HCT116 (cell line): ENCODE data around the gene REEP3. TPM values are rescaled to one million over a fixed set of nuclear protein-coding genes. Genes with fewer than 3 reads are reported as not detected.

Source experiments
- ATAC-seq: fragments of 200-7000 bp; cut with Tn5 transposase; 2 replicates; pipeline ENCODE4 v1.9.1; 2020; ENCODE audit warnings: mild to moderate bottlenecking, moderate library complexity
- BruUV-seq: library from RNA; stranded (reverse); fragments of 400-500 nt; replicated peaks from 2 replicates; lab custom pipeline; 2021; lab: Mats Ljungman, UMichigan
- CTCF ChIA-PET: fragments of 300-600 bp; sonication (Branson Sonifier 250); formaldehyde crosslinking; loops from one replicate; lab custom pipeline; 2021; ENCODE audit warnings: antibody characterized with exemption; lab: Charles Lee
- POLR2A ChIA-PET: fragments of 300-600, 350-600 bp; sonication (Branson Sonifier 250); formaldehyde crosslinking; loops from one replicate; lab custom pipeline; 2021; ENCODE audit warnings: antibody characterized with exemption; lab: Charles Lee
- RAD21 ChIA-PET, 2 experiments: fragments of 300-600 bp; sonication (Branson Sonifier 250); formaldehyde crosslinking; loops; one replicate each; lab custom pipeline; 2023; ENCODE audit warnings: low total read pairs in 2 of 2; ENCODE audit not compliant: uncharacterized antibody in 2 of 2, unreplicated experiment in 2 of 2, low non-redundant PET in 1 of 2; lab: Charles Lee
- DNase-seq: peaks from one replicate; pipeline ENCODE4 v3.0.0-alpha.2; 2010; ENCODE audit warnings: low read depth, low spot score
- H2AFZ ChIP-seq: fragments of 200-600 bp; shearing (Covaris generic), sonication (generic); 2 replicates; pipeline ENCODE4 v1.6.1; 2017; ENCODE audit warnings: low read depth, mixed run types, mixed read lengths, antibody characterized with exemption, low read length; ENCODE audit not compliant: poor library complexity, severe bottlenecking
- H3K27ac ChIP-seq: 2 replicates; pipeline ENCODE4 v1.5.1; 2012; ENCODE audit warnings: low read depth, low read length
- H3K27me3 ChIP-seq: fragments of 200-600 bp; sonication (generic); 2 replicates; pipeline ENCODE4 v1.6.1; 2016; ENCODE audit warnings: mixed run types, low read length, mixed read lengths; ENCODE audit not compliant: insufficient read depth
- H3K36me3 ChIP-seq, 2 experiments: fragments of 200-500 bp in 1 of 2; fragments of 200-600 bp in 1 of 2; sonication (Bioruptor generic) in 1 of 2; sonication (generic) in 1 of 2; 2 replicates each; pipeline versions ENCODE4 v1.5.1 to v1.6.1; 2014 to 2016; ENCODE audit warnings: low read length in 2 of 2, inconsistent platforms in 1 of 2, mixed read lengths in 1 of 2, mixed run types in 1 of 2; ENCODE audit not compliant: insufficient read depth in 2 of 2, control insufficient read depth in 1 of 2
- H3K4me1 ChIP-seq, 2 experiments: fragments of 200-600 bp in 1 of 2; sonication (generic) in 1 of 2; 2 replicates each; pipeline versions ENCODE4 v1.5.1 to v1.6.1; 2012 to 2017; ENCODE audit warnings: low read length in 2 of 2, inconsistent platforms in 1 of 2, mild to moderate bottlenecking in 1 of 2, mixed read lengths in 1 of 2, mixed run types in 1 of 2, moderate library complexity in 1 of 2; ENCODE audit not compliant: insufficient read depth in 2 of 2, control insufficient read depth in 1 of 2
- H3K4me2 ChIP-seq: fragments of 200-600 bp; sonication (generic); 2 replicates; pipeline ENCODE4 v1.6.1; 2017; ENCODE audit warnings: mixed run types, low read length, mixed read lengths
- H3K4me3 ChIP-seq, 2 experiments: fragments of 200-600 bp in 1 of 2; sonication (generic) in 1 of 2; replicated peaks in 1 of 2; 2 replicates each; pipeline ENCODE4 v1.5.1; 2011 to 2016; ENCODE audit warnings: low read length in 2 of 2, control low read depth in 1 of 2, low read depth in 1 of 2, mild to moderate bottlenecking in 1 of 2, mixed read lengths in 1 of 2, mixed run types in 1 of 2
- H3K79me2 ChIP-seq: fragments of 200-600 bp; sonication (generic); 2 replicates; pipeline ENCODE4 v1.6.1; 2017; ENCODE audit warnings: mild to moderate bottlenecking, mixed run types, low read length, moderate library complexity, mixed read lengths; ENCODE audit not compliant: insufficient read depth
- H3K9ac ChIP-seq: fragments of 200-600 bp; sonication (generic); 2 replicates; pipeline ENCODE4 v1.6.1; 2016; ENCODE audit warnings: low read length, mixed read lengths
- H3K9me2 ChIP-seq: fragments of 200-600 bp; sonication (generic), shearing (Covaris generic); 2 replicates; pipeline ENCODE4 v1.6.1; 2017; ENCODE audit warnings: mixed run types, mild to moderate bottlenecking, moderate library complexity; ENCODE audit not compliant: insufficient read depth
- H3K9me3 ChIP-seq, 2 experiments: fragments of 200-500 bp in 1 of 2; fragments of 200-600 bp in 1 of 2; sonication (Bioruptor generic) in 1 of 2; sonication (generic) in 1 of 2; 2 replicates each; pipeline ENCODE4 v1.6.1; 2014 to 2017; ENCODE audit warnings: low read length in 2 of 2, mixed read lengths in 2 of 2, inconsistent platforms in 1 of 2, low read depth in 1 of 2, mild to moderate bottlenecking in 1 of 2, mixed run types in 1 of 2, moderate library complexity in 1 of 2; ENCODE audit not compliant: control insufficient read depth in 1 of 2, insufficient read depth in 1 of 2
- H4K20me1 ChIP-seq: fragments of 200-600 bp; sonication (generic), shearing (Covaris generic); 2 replicates; pipeline ENCODE4 v1.6.1; 2017; ENCODE audit warnings: mixed run types, mild to moderate bottlenecking, moderate library complexity; ENCODE audit not compliant: insufficient read depth
- ATF3 ChIP-seq: IDR thresholded peaks from 2 replicates; pipeline ENCODE4 v1.6.1; 2012
- CEBPB ChIP-seq: IDR thresholded peaks from 2 replicates; pipeline ENCODE4 v1.6.1; 2012; ENCODE audit warnings: low read depth
- CTCF ChIP-seq, 3 experiments: fragments of 200-600 bp in 1 of 3; sonication (generic) in 1 of 3; IDR thresholded peaks in 2 of 3; conservative IDR thresholded peaks in 1 of 3; 2 replicates each; pipeline ENCODE4 v1.5.1; 2012 to 2017; ENCODE audit warnings: low read depth in 2 of 3, low read length in 2 of 3, antibody characterized with exemption in 1 of 3, borderline replicate concordance in 1 of 3, control low read depth in 1 of 3, mild to moderate bottlenecking in 1 of 3, mixed read lengths in 1 of 3, mixed run types in 1 of 3, moderate library complexity in 1 of 3; ENCODE audit not compliant: insufficient read depth in 1 of 3
- EZH2 ChIP-seq: fragments of 200-600 bp; sonication (generic); IDR thresholded peaks from 2 replicates; pipeline ENCODE4 v1.6.1; 2017; ENCODE audit warnings: antibody characterized with exemption, mixed run types
- FOSL1 ChIP-seq: IDR thresholded peaks from 2 replicates; pipeline ENCODE4 v1.6.1; 2012; ENCODE audit warnings: low read depth
- JUND ChIP-seq: IDR thresholded peaks from 2 replicates; pipeline ENCODE4 v1.6.1; 2012
- MAX ChIP-seq: IDR thresholded peaks from 2 replicates; pipeline ENCODE4 v1.6.1; 2012
- POLR2A ChIP-seq: IDR thresholded peaks from 2 replicates; pipeline ENCODE4 v1.7.0; 2011; ENCODE audit warnings: borderline replicate concordance; ENCODE audit not compliant: insufficient read depth, insufficient read length; ENCODE audit errors: extremely low read depth
- ZBTB33 ChIP-seq: IDR thresholded peaks from 2 replicates; pipeline ENCODE4 v1.6.1; 2011; ENCODE audit warnings: mild to moderate bottlenecking, low read length, moderate library complexity; ENCODE audit not compliant: insufficient replicate concordance; ENCODE audit errors: extremely low read depth
- ZNF274 ChIP-seq: fragments of 200-500 bp; sonication (Bioruptor generic); IDR thresholded peaks from 2 replicates; pipeline ENCODE4 v1.6.1; 2014; ENCODE audit warnings: mild to moderate bottlenecking, low read depth, low read length, inconsistent platforms
- intact Hi-C: fragments of 100-400 bp; cut with micrococcal nuclease; formaldehyde crosslinking; loops from 2 replicates; pipeline ENCODE4 v1.10.0; 2022
- total RNA-seq: library from RNA; stranded (reverse); gene quantifications from one replicate; pipeline ENCODE4 v1.2.1, GENCODE V29; 2021; ENCODE audit not compliant: unreplicated experiment

REEP3 gene
- total RNA-seq, 1 experiment from 2014 or later = 41.3 TPM

GRCh38 chr10:63646491-63646890 lies 125.3 kb downstream of the REEP3 start:
- POLR2A ChIA-PET = no interaction called here
- no peak overlapping the region for H3K9ac ChIP-seq
- CTCF ChIA-PET = no interaction called here
- no peaks in the 10 kb centered on the region for H3K79me2 ChIP-seq
- H3K4me3 ChIP-seq = no peak overlapping the region
- no peak overlapping the region for H3K4me2 ChIP-seq
- no peaks in the 10 kb centered on the region for H4K20me1 ChIP-seq
- H3K27me3 ChIP-seq = no peaks in the 10 kb centered on the region
- no peaks in the 10 kb centered on the region for H3K9me2 ChIP-seq
- ATAC-seq (no peak), DNase-seq (no peak)
- BruUV-seq = no TSS peak
- no peak overlapping the region for H3K27ac ChIP-seq
- RAD21 ChIA-PET = no interaction called here
- no peaks in the 10 kb centered on the region for H3K9me3 ChIP-seq
- intact Hi-C loops = no loop called here
- no peaks in the 10 kb centered on the region for H3K4me1 ChIP-seq
- no peaks in the 10 kb centered on the region for H3K36me3 ChIP-seq
- no peak for TF ChIP-seq EZH2
- TF ChIP-seq ZBTB33 = no peak
- TF ChIP-seq ATF3 = no peak
- TF ChIP-seq CEBPB = no peak
- no peak for TF ChIP-seq CTCF (IDR thresholded peaks at IDR 0.05 in 2 of 3, conservative IDR thresholded peaks at IDR 0.05 in 1 of 3; ENCODE audit: borderline replicate concordance in 1 of 3, insufficient read depth in 1 of 3, low read depth in 2 of 3, low read length in 2 of 3)
- no peak for TF ChIP-seq FOSL1
- TF ChIP-seq POLR2A = no peak
- no peak for TF ChIP-seq MAX
- TF ChIP-seq ZNF274 = no peak
- TF ChIP-seq JUND = no peak
- no peak overlapping the region for H2AFZ ChIP-seq
